Natural killer cell (primary cell): ENCODE measurements around the gene STK40. TPM values are rescaled to one million over a fixed set of nuclear protein-coding genes. Genes with fewer than 3 reads are reported as not detected.
A peak's percentile ranks its signal among the peaks of the same experiment; 100 is the strongest.

ENCODE experiments used
- ATAC-seq, 3 donors: fragments of 150-1000 bp in 2 of 3; fragments of 200-7000 bp in 1 of 3; cut with Tn5 transposase; 1 replicate in 1 of 3; 2 replicates in 2 of 3; pipeline ENCODE4 v1.10.0; 2021; ENCODE audit warnings: mild to moderate bottlenecking in 2 of 3, moderate library complexity in 2 of 3
- DNase-seq, 2 donors: peaks; one replicate each; pipeline versions ENCODE4 v3.0.0 to v3.0.0-alpha.2; 2013 to 2021; ENCODE audit warnings: mixed read lengths in 1 of 2
- H3K27ac ChIP-seq: one replicate; pipeline ENCODE4 v1.5.1; 2013; ENCODE audit warnings: mild to moderate bottlenecking, low read length
- H3K27me3 ChIP-seq: one replicate; pipeline ENCODE4 v1.6.1; 2013; ENCODE audit warnings: low read length; ENCODE audit not compliant: control insufficient read depth, insufficient read depth
- H3K36me3 ChIP-seq: one replicate; pipeline ENCODE4 v1.6.1; 2013; ENCODE audit warnings: low read length; ENCODE audit not compliant: control insufficient read depth, insufficient read depth
- H3K4me1 ChIP-seq: one replicate; pipeline ENCODE4 v1.6.1; 2013; ENCODE audit warnings: low read length; ENCODE audit not compliant: control insufficient read depth, insufficient read depth
- H3K4me3 ChIP-seq: one replicate; pipeline ENCODE4 v1.5.1; 2013; ENCODE audit warnings: low read length
- H3K9me3 ChIP-seq: one replicate; pipeline ENCODE4 v1.6.1; 2013; ENCODE audit warnings: low read length; ENCODE audit not compliant: control insufficient read depth, insufficient read depth
- H3K27ac Mint-ChIP-seq, 2 donors: one replicate each; pipeline ENCODE4 v1.8.0; 2022; ENCODE audit warnings: mild to moderate bottlenecking in 2 of 2, mixed read lengths in 2 of 2, moderate library complexity in 1 of 2
- H3K27me3 Mint-ChIP-seq, 2 donors: one replicate each; pipeline ENCODE4 v1.8.0; 2022; ENCODE audit warnings: low read depth in 2 of 2, mixed read lengths in 2 of 2
- H3K36me3 Mint-ChIP-seq: one replicate; pipeline ENCODE4 v1.8.0; 2022; ENCODE audit warnings: mixed read lengths
- H3K4me1 Mint-ChIP-seq, 2 donors: one replicate each; pipeline ENCODE4 v1.8.0; 2022; ENCODE audit warnings: mixed read lengths in 2 of 2
- H3K4me3 Mint-ChIP-seq: one replicate; pipeline ENCODE4 v1.8.0; 2022; ENCODE audit warnings: mild to moderate bottlenecking, moderate library complexity, mixed read lengths
- H3K9me3 Mint-ChIP-seq, 2 donors: one replicate each; pipeline ENCODE4 v1.8.0; 2022; ENCODE audit warnings: mixed read lengths in 2 of 2
- WGBS: methylation state at CpG from one replicate; pipeline ENCODE4 v1.1.7; 2013; ENCODE audit warnings: missing lambda C conversion rate; ENCODE audit not compliant: insufficient coverage; 5-methylcytosine and 5-hydroxymethylcytosine counted together
- intact Hi-C: fragments of 100-400 bp; cut with micrococcal nuclease; formaldehyde crosslinking; loops from one replicate; pipeline ENCODE4 v1.14.2; 2022
- total RNA-seq, 4 donors: library from RNA; stranded (reverse); fragments of 120-200 nt in 1 of 4; gene quantifications; one replicate each; pipeline versions ENCODE4 v1.2.3 to v1.2.4, GENCODE V29; 2013 to 2022
- TF ChIP-seq, protein P1 (sequence below): fragments of 200-600 bp; IDR thresholded peaks from one replicate; pipeline ENCODE4 v1.8.0; 2022; ENCODE audit warnings: antibody characterized with exemption

The STK40 gene
- total RNA-seq, 3 donors from 2014 or later (not counting 1 experiment from before 2014, with no cell fraction given), result 55.9 to 65.3 (median 59.8) TPM

DNA sequence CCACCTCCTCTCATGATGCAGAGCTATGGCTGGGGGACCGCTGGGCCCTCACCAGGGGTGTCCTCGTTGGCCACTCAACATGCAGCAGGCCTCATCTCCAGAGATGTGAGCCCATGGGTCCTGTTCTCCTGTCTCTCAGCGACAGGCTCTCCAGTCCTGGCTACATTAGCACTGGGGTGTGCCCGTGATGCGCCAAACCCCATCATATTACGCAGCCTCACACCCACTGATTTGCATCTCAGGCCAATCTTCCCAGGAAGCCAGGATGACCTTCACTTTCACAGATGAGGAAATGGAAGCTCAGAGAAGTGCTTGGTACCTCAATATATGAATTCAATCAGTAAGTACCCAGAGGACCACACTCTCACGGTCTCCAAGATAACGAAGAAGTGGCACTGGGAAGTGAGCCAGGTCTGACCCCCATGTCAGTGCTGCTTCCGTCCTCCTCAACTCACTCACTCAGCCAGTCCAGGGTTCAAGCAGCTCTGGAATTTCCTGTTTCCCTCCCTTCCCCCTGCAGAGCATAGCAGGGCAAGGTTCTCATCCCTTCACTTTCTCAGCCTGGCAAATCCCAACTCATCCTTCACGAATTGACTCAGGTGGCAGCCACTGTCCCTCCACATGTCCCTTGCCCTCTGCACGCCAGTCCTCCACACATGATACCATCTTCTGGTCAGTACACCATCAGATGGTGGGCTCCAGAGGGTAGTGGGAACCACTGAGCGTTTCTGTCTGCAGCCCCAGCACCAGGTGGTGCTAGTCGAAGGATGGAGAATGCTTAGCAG, 33.4 kb downstream of the STK40 start:
- no peaks in the 10 kb centered on the region for H3K9me3 ChIP-seq
- peaks cover 58% of the 10 kb centered on the region for H3K36me3 ChIP-seq
- H3K27ac Mint-ChIP-seq, result peak overlapping the region in 1 of 2 donors; percentile 84
- no peak overlapping the region for H3K27ac ChIP-seq
- H3K36me3 Mint-ChIP-seq, result no peaks in the 10 kb centered on the region
- H3K27me3 Mint-ChIP-seq, result no peaks in the 10 kb centered on the region
- TF ChIP-seq, protein P1, sequence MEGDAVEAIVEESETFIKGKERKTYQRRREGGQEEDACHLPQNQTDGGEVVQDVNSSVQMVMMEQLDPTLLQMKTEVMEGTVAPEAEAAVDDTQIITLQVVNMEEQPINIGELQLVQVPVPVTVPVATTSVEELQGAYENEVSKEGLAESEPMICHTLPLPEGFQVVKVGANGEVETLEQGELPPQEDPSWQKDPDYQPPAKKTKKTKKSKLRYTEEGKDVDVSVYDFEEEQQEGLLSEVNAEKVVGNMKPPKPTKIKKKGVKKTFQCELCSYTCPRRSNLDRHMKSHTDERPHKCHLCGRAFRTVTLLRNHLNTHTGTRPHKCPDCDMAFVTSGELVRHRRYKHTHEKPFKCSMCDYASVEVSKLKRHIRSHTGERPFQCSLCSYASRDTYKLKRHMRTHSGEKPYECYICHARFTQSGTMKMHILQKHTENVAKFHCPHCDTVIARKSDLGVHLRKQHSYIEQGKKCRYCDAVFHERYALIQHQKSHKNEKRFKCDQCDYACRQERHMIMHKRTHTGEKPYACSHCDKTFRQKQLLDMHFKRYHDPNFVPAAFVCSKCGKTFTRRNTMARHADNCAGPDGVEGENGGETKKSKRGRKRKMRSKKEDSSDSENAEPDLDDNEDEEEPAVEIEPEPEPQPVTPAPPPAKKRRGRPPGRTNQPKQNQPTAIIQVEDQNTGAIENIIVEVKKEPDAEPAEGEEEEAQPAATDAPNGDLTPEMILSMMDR, result no peak
- H3K4me1 ChIP-seq, result peaks cover 36% of the 10 kb centered on the region
- WGBS, result 95% methylated on average over 13 of the region's 13 CpGs
- H3K4me1 Mint-ChIP-seq, result peaks cover 0 to 28% of the 10 kb centered on the region in 2 donors
- DNase-seq (no peak), ATAC-seq (no peak)
- H3K9me3 Mint-ChIP-seq, result no peaks in the 10 kb centered on the region
- no peak overlapping the region for H3K4me3 ChIP-seq
- intact Hi-C loops, result no loop called here
- no peak overlapping the region for H3K4me3 Mint-ChIP-seq
- H3K27me3 ChIP-seq, result no peaks in the 10 kb centered on the region

GRCh38 chr1:36351227-36351977, 34.3 kb downstream of the STK40 start:
- H3K36me3 ChIP-seq, result peaks cover 60% of the 10 kb centered on the region
- peak overlapping the region; percentile 21 for H3K27ac ChIP-seq
- Mint-ChIP-seq H3K36me3 (no peaks in the 10 kb centered on the region), H3K27me3 (no peaks in the 10 kb centered on the region), H3K9me3 (no peaks in the 10 kb centered on the region), H3K4me1 (peaks cover 0 to 28% of the 10 kb centered on the region in 2 donors), H3K4me3 (no peak overlapping the region), H3K27ac (peak overlapping the region in 1 of 2 donors; percentile 84)
- DNase-seq (no peak), ATAC-seq (no peak)
- H3K4me3 ChIP-seq, result no peak overlapping the region
- H3K9me3 ChIP-seq, result no peaks in the 10 kb centered on the region
- no peaks in the 10 kb centered on the region for H3K27me3 ChIP-seq
- 81% methylated on average over 14 of the region's 14 CpGs for WGBS
- intact Hi-C loops, result no loop called here
- TF ChIP-seq, protein P1, result no peak
- peaks cover 36% of the 10 kb centered on the region for H3K4me1 ChIP-seq

- Histone ChIP-seq H3K4me1 (peaks cover 36% of the 10 kb centered on the region), H3K27ac (peak overlapping the region; percentile 38), H3K27me3 (no peaks in the 10 kb centered on the region), H3K36me3 (peaks cover 63% of the 10 kb centered on the region), H3K9me3 (no peaks in the 10 kb centered on the region), H3K4me3 (no peak overlapping the region)
- intact Hi-C loops, result no loop called here
- Mint-ChIP-seq H3K27me3 (no peaks in the 10 kb centered on the region), H3K9me3 (no peaks in the 10 kb centered on the region), H3K27ac (peak overlapping the region; percentile 54 to 84), H3K4me1 (peaks cover 0 to 28% of the 10 kb centered on the region in 2 donors), H3K36me3 (no peaks in the 10 kb centered on the region), H3K4me3 (no peak overlapping the region)
- 18% methylated on average over 12 of the region's 13 CpGs for WGBS
- DNase-seq (peak; percentile 40 to 81), ATAC-seq (peak; percentile 80 to 95 (median 93))
- TF ChIP-seq, protein P1, result no peak
Measured at GRCh38 chr1:36350659-36351226, 35.0 kb downstream of the STK40 start.
